Muscle of leg (tissue), 11 donors: ENCODE measurements around the gene THBS3. TPM values are rescaled to one million over a fixed set of nuclear protein-coding genes. Genes with fewer than 3 reads are reported as not detected.

Experiments
- DNase-seq: peaks from one replicate; pipeline ENCODE4 v3.0.0; 2013
- H3K27ac ChIP-seq: one replicate; pipeline ENCODE4 v1.5.1; 2013; ENCODE audit warnings: mild to moderate bottlenecking, low read length, control low read depth
- H3K27me3 ChIP-seq: one replicate; pipeline ENCODE4 v1.6.1; 2013; ENCODE audit warnings: low read length; ENCODE audit not compliant: control insufficient read depth, insufficient read depth
- H3K36me3 ChIP-seq: one replicate; pipeline ENCODE4 v1.6.1; 2013; ENCODE audit warnings: low read length; ENCODE audit not compliant: control insufficient read depth, insufficient read depth
- H3K4me1 ChIP-seq: one replicate; pipeline ENCODE4 v1.6.1; 2013; ENCODE audit warnings: low read length; ENCODE audit not compliant: control insufficient read depth, insufficient read depth
- H3K4me3 ChIP-seq: one replicate; pipeline ENCODE4 v1.5.1; 2013; ENCODE audit warnings: low read length, control low read depth
- H3K9me3 ChIP-seq: replicated peaks from 2 replicates; pipeline ENCODE4 v1.6.1; 2013; ENCODE audit warnings: low read depth, low read length; ENCODE audit not compliant: control insufficient read depth
- WGBS: methylation state at CpG from one replicate; pipeline ENCODE4 v1.1.5; 2013; ENCODE audit warnings: missing lambda C conversion rate; ENCODE audit not compliant: insufficient coverage; 5-methylcytosine and 5-hydroxymethylcytosine counted together
- polyA plus RNA-seq, 8 donors: library from polyadenylated mRNA; unstranded; fragments of 120-200 nt; gene quantifications; one replicate each; pipeline versions ENCODE4 v1.2.1 to v1.2.3, GENCODE V29; 2013; ENCODE audit warnings: inconsistent platforms in 1 of 8, low replicate concordance in 1 of 8; ENCODE audit not compliant: insufficient read length in 8 of 8, insufficient read depth in 1 of 8
- total RNA-seq: library from RNA; stranded (reverse); fragments of 120-200 nt; gene quantifications from one replicate; pipeline ENCODE4 v1.2.4, GENCODE V29; 2013

Gene THBS3
- total and polyA plus RNA-seq, 9 donors: 62.8 to 85.5 (median 71.8) TPM

DNA sequence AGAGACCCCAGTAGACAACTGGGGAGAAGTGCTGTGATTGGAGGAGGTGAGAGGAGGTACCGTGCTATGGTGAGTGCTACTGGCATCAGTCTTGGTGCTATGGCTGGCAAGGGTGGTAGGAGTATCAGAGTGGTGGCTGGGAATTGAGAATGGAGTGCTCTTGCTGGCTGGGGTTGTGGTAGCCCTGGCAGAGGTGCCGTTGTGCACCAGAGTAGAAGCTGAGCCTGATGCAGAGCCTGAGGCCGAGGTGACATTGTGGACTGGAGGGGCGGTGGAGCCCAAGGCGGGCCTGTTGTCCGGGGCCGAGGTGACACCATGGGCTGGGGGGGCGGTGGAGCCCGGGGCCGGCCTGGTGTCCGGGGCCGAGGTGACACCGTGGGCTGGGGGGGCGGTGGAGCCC lies 19.4 kb downstream of the THBS3 start:
- H3K27me3 ChIP-seq: no peaks in the 10 kb centered on the region
- no peak overlapping the region for H3K27ac ChIP-seq
- DNase-seq: no peak
- H3K36me3 ChIP-seq: no peaks in the 10 kb centered on the region
- WGBS: 85% methylated on average over 12 of the region's 14 CpGs
- H3K9me3 ChIP-seq: no peaks in the 10 kb centered on the region
- H3K4me1 ChIP-seq: peaks cover 32% of the 10 kb centered on the region
- H3K4me3 ChIP-seq: no peak overlapping the region

DNA sequence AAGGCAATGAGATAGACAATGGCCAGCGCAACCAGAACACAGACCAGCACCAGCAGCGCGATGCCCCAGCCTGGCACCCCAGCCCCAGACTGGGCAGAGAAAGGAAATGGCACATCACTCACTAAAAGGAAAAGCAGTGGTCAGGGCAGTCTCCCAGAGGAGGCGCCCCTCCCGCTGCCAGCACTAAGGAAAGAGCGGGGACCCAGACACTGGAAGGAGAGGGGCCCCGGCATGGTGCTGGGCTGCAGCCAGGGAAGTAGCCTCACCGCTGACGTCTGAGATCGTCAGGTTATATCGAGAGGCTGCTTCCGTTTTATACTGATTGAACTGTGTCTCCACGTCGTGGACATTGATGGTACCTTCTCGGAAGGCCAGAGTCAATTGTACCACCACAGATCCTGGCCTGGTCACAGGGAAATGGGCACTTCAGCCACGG lies 20.2 kb downstream of the THBS3 start:
- no peaks in the 10 kb centered on the region for H3K27me3 ChIP-seq
- DNase-seq: no peak
- no peaks in the 10 kb centered on the region for H3K9me3 ChIP-seq
- WGBS: 66% methylated on average over 16 of the region's 16 CpGs
- peaks cover 28% of the 10 kb centered on the region for H3K4me1 ChIP-seq
- H3K27ac ChIP-seq: no peak overlapping the region
- no peaks in the 10 kb centered on the region for H3K36me3 ChIP-seq
- no peak overlapping the region for H3K4me3 ChIP-seq

GRCh38 chr1:155186794-155187455 lies 20.8 kb downstream of the THBS3 start:
- 71% methylated on average over 14 of the region's 14 CpGs for WGBS
- H3K27ac ChIP-seq: no peak overlapping the region

DNA sequence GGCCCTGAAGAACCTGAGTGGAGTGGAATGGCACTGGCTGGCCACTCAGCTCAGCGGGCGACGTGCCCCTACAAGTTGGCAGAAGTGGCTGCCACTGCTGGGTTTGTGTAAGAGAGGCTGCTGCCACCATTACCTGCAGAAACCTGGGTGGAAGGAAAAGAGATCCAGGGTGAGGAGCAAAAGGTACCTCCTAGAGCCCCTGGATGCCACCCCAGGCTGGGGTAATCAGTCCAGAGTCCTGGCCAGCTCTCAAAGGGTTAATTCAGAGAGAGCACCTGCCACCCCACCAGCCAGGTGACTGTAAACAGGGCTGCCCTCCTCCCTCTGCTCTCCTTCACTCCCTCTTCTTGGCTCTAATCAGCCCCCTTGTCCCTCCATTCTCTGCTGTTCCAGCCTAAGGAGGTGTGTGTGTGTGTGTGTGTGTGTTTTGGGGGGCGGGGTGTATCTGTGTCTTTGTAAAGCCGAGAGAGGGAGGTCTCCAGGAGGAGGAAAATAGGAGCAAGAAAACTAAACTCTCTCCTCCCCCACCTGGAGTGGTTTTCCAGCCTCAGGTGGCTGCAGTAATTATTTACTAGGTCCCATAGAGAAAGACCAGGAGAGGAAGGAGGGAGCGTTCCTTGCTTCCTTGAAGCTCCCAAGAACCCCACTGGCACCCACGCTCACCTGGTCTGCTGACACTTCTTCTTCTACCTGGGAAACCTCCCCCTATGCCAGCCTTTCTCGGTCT lies 21.5 kb downstream of the THBS3 start:
- H3K4me1 ChIP-seq: peaks cover 28% of the 10 kb centered on the region
- no peak overlapping the region for H3K4me3 ChIP-seq
- 86% methylated on average over 4 of the region's 8 CpGs for WGBS
- H3K9me3 ChIP-seq: no peaks in the 10 kb centered on the region
- no peaks in the 10 kb centered on the region for H3K36me3 ChIP-seq
- peak overlapping the region; percentile 93 for H3K27ac ChIP-seq
- H3K27me3 ChIP-seq: no peaks in the 10 kb centered on the region
- DNase-seq: no peak

More at GRCh38 chr1:155186794-155187455, 20.8 kb downstream of the THBS3 start:
- no peak overlapping the region for H3K4me3 ChIP-seq
- no peaks in the 10 kb centered on the region for H3K36me3 ChIP-seq
- no peaks in the 10 kb centered on the region for H3K27me3 ChIP-seq
- DNase-seq: no peak
- H3K9me3 ChIP-seq: no peaks in the 10 kb centered on the region
- H3K4me1 ChIP-seq: peaks cover 28% of the 10 kb centered on the region

GRCh38 chr1:155185783-155186066 lies 22.0 kb downstream of the THBS3 start:
- no peaks in the 10 kb centered on the region for H3K36me3 ChIP-seq
- H3K4me3 ChIP-seq: no peak overlapping the region
- H3K27ac ChIP-seq: peak overlapping the region; percentile 93
- H3K4me1 ChIP-seq: peaks cover 28% of the 10 kb centered on the region
- H3K9me3 ChIP-seq: no peaks in the 10 kb centered on the region
- no peak for DNase-seq
- 47% methylated on average over 6 of the region's 6 CpGs for WGBS
- H3K27me3 ChIP-seq: no peaks in the 10 kb centered on the region

GRCh38 chr1:155184835-155185782 lies 22.6 kb downstream of the THBS3 start:
- Histone ChIP-seq H3K27me3 (no peaks in the 10 kb centered on the region), H3K36me3 (no peaks in the 10 kb centered on the region), H3K4me1 (peaks cover 28% of the 10 kb centered on the region), H3K9me3 (no peaks in the 10 kb centered on the region), H3K27ac (peak overlapping the region; percentile 93), H3K4me3 (no peak overlapping the region)
- 61% methylated on average over 20 of the region's 21 CpGs for WGBS
- peak; percentile 68 for DNase-seq

DNA sequence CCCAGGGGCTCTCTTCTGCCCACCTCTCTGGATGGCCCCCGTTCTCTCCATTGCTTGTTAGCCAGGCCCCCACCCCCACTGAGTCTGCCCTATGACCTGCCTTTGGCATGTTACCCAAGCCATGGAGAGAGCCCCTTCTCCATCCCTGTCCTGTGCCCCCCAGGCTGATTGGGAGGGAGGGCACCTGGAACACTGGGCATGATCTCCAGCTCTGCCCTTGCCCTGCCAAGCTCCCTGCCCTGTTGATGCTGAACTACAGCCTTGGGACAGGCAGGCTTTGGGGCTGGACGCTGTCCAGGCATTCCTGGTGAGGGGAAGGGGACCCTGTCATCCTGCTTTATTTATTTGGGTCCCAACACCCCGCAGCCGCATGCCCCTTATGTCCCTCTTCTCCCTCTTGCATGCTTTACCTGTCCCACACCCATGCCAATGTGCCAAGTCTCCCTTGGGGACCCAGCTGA lies 23.3 kb downstream of the THBS3 start:
- Histone ChIP-seq H3K27ac (peak overlapping the region; percentile 93), H3K9me3 (no peaks in the 10 kb centered on the region), H3K4me1 (peaks cover 28% of the 10 kb centered on the region), H3K4me3 (no peak overlapping the region), H3K36me3 (no peaks in the 10 kb centered on the region), H3K27me3 (no peaks in the 10 kb centered on the region)
- 79% methylated on average over 2 of the region's 4 CpGs for WGBS
- no peak for DNase-seq

GRCh38 chr1:155183775-155184221 lies 23.9 kb downstream of the THBS3 start:
- Histone ChIP-seq H3K9me3 (no peaks in the 10 kb centered on the region), H3K27ac (peak overlapping the region; percentile 93), H3K4me3 (no peak overlapping the region), H3K36me3 (no peaks in the 10 kb centered on the region), H3K4me1 (peaks cover 28% of the 10 kb centered on the region), H3K27me3 (no peaks in the 10 kb centered on the region)
- 93% methylated on average over 20 of the region's 20 CpGs for WGBS
- DNase-seq: peak; percentile 13

DNA sequence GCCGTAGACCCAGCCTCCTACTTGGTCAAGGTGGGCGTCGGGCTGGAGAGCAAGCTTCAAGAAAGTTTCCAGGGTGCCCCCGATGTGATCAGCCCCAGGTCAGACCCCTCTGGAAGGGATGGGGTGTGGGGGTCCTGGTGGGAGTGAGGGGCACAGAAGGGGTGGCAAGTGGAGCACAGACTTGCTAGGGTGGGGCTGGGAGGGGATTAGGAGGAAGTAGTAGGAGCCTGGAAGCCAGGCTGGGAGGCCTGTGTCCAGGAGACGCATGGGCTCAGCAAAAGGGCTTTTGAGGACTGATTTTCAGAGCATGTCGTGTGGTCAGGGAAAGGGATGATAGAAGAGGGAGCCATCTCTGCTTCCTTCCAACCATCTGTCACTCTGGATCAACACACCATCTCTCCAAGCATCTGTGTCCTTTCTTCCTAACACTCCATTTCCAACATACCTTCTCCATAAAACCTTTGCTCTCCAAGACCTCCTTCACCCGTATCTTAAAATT lies 25.6 kb downstream of the THBS3 start:
- H3K9me3 ChIP-seq: no peaks in the 10 kb centered on the region
- peaks cover 28% of the 10 kb centered on the region for H3K4me1 ChIP-seq
- peak; percentile 4 for DNase-seq
- H3K27ac ChIP-seq: no peak overlapping the region
- no peaks in the 10 kb centered on the region for H3K36me3 ChIP-seq
- WGBS: 89% methylated on average over 5 of the region's 7 CpGs
- no peak overlapping the region for H3K4me3 ChIP-seq
- H3K27me3 ChIP-seq: no peaks in the 10 kb centered on the region
